Measurements from ENCODE around the gene CTSZ.
"Not testable (repeated sequence)": the region's sequence is repeated elsewhere in the genome, so short reads cannot be mapped to it uniquely, and the experiment has no call there.

The CTSZ gene

GRCh38 chr20:58967652-58968429, 39.2 kb downstream of the CTSZ start:
- in situ Hi-C loops (cut with HindIII; ENCODE audit: low sequenced_read_pairs) = no loop called here
- TF ChIP-seq CTCF (IDR thresholded peaks at IDR 0.05; ENCODE audit: low read depth, low read length, missing control alignments) = no peak
- H3K4me3 ChIP-seq (ENCODE audit: low read depth, low read length) = no peak overlapping the region
- no peak for DNase-seq (ENCODE audit: low read depth)

DNA sequence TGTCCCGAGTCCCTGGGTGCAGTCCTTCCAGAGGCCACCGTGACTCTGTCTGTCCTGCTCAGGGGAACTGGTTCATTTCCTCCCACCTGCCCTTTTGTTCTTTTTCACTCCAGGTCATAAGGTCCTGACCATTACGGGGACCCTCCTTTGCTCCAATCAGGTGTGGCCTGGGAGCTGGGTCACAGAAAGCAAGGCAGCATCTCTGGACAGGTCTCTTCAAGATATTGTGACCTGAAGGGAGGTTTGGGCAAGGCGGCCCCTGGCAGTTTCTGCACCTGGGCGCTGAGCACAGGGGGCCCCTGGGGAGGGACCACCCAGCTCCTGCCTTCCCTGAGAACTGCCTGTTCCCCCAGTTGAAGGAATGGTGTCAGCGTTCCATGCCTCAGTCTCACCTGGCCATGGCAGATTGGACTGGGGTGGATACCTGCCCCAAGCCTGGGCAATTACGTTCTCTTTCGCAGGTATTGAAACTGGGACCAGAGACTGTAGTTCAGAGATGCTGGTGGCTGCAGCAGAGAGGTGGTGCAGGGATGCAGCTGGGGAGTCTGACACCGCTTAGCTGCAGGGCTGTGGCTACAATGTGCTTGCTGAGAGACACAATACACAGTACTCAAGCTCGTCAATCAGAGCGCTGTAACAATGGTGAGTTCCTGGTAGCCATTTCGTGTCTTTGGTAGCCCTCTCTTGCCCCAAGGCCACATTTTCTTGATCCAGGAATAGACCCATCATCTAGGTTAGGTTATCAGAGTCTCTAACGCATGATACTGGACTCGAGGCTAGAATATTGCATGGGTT, 41.6 kb downstream of the CTSZ start:
- H3K4me3 ChIP-seq (ENCODE audit: low read depth, low read length) = no peak overlapping the region
- in situ Hi-C loops (cut with HindIII; ENCODE audit: low sequenced_read_pairs) = no loop called here
- DNase-seq (ENCODE audit: low read depth) = no peak
- no peak for TF ChIP-seq CTCF (IDR thresholded peaks at IDR 0.05; ENCODE audit: low read depth, low read length, missing control alignments)

DNA sequence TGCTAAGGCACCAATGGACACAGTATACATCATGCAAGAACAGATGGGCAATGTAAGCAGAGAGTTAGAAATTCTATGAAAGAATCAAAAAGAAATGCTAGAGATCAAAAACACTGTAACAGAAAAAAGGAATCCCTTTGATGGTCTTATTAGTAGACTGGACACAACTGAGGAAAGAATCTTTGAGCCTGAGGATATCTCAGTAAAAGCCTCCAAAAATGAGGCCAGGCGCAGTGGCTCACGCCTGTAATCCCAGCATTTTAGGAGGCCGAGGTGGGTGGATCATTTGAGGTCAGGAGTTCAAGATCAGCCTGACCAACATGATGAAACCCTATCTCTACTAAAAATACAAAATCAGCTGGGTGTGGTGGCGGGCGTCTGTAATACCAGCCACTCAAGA, 43.1 kb downstream of the CTSZ start:
- in situ Hi-C loops (cut with HindIII; ENCODE audit: low sequenced_read_pairs); DNase-seq (ENCODE audit: low read depth): not testable (repeated sequence)

DNA sequence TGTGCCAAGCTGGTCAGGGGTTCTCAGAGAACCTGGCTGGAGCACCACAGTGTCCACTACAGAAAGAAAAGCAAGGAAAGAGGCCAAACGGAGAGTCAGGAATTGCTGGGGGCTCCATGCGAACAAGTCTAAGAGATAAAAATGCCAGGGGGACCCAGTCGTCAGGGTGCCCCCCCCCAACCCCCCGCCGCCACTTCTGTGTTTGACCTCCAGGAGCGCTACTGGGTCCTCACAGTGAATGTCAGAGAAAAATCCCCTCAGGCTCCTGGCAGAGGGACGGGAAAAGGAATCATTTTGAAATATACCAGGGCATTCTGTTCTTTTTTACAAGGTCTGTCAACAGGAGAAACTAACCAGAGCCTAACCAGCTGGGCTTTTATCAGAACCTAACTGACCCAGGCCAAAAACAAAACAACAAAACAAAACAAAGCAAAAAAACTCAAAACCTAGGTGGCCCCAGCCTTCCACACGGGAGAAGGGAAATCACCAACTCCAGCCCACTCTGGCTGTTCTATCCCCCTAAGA, 43.9 kb downstream of the CTSZ start:
- H3K4me3 ChIP-seq (ENCODE audit: low read depth, low read length) = no peak overlapping the region
- no peak for DNase-seq (ENCODE audit: low read depth)
- in situ Hi-C loops (cut with HindIII; ENCODE audit: low sequenced_read_pairs) = no loop called here
- no peak for TF ChIP-seq CTCF (IDR thresholded peaks at IDR 0.05; ENCODE audit: low read depth, low read length, missing control alignments)

More for the DNA sequence above, 43.1 kb downstream of the CTSZ start:
- not testable (repeated sequence) for H3K4me3 ChIP-seq (ENCODE audit: low read depth, low read length)

DNA sequence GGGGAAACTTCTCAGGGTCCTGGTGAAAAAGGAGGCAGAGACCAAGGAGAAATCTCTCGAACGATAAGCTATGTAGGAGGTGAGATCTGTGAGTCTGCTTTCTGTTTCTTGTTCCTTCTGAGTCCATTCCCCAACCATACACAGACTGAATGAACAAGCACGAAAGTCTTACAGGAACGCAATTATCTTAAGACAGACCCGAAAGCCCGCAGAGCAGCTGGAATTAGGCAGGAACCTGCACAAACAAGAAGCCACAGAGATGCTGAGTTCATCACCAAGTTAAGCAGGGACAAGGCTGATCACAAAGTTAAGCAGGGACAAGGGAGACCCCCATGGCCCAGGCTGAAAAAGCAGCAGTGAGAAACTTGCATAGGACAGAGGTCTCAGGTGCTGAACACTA, 47.4 kb downstream of the CTSZ start:
- in situ Hi-C loops (cut with HindIII; ENCODE audit: low sequenced_read_pairs) = no loop called here
- no peak for TF ChIP-seq CTCF (IDR thresholded peaks at IDR 0.05; ENCODE audit: low read depth, low read length, missing control alignments)
- no peak overlapping the region for H3K4me3 ChIP-seq (ENCODE audit: low read depth, low read length)

DNA sequence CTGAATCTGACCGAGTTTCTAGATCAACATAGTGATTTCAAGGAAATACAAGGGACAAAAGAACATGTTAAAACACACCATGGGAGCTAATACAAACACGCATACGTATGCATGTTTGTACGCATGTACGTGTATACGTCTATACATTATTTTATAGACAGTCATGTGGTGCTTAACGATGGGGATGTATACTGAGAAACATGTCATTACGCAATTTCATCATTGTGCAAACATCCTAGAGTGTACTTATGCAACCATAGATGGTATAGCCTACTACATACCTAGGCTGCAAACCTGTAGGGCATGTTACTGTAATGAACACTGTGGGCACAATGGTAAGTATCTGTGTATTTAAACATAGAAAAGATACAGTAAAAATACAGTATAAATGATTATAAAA, 51.0 kb downstream of the CTSZ start:
- no peak for TF ChIP-seq CTCF (IDR thresholded peaks at IDR 0.05; ENCODE audit: low read depth, low read length, missing control alignments)
- in situ Hi-C loops (cut with HindIII; ENCODE audit: low sequenced_read_pairs) = no loop called here
- DNase-seq (ENCODE audit: low read depth) = no peak
- H3K4me3 ChIP-seq (ENCODE audit: low read depth, low read length) = no peak overlapping the region

More for the DNA sequence above, 47.4 kb downstream of the CTSZ start:
- no peak for DNase-seq (ENCODE audit: low read depth)

DNA sequence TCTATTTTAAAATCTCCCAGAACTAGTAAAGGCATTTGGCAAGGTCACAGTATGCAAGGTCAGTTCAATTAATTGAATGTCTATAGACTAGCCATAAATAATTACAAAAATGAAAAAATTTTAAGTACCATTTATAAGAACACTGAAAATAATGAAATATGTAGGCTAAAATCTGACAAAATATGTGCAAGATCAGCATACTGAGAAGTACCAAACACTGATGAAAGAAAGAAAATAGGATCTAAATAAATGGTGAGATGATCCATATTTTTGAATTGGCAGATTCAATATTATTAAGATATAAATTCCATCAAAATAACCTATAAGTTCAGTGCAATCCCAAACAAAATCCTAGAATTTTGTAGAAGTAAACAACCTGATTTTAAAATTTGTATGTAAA, 54.0 kb downstream of the CTSZ start:
- in situ Hi-C loops (cut with HindIII; ENCODE audit: low sequenced_read_pairs) = no loop called here
- no peak for DNase-seq (ENCODE audit: low read depth)
- H3K4me3 ChIP-seq (ENCODE audit: low read depth, low read length) = no peak overlapping the region
- TF ChIP-seq CTCF (IDR thresholded peaks at IDR 0.05; ENCODE audit: low read depth, low read length, missing control alignments) = no peak
